Sigmoid colon (tissue), 7 donors: Measurements from ENCODE around the gene ZNF100. TPM values are rescaled to one million over a fixed set of nuclear protein-coding genes. Genes with fewer than 3 reads are reported as not detected.
"Not testable (repeated sequence)": the region's sequence is repeated elsewhere in the genome, so short reads cannot be mapped to it uniquely, and the experiment has no call there.

Experiments used
- DNase-seq: peaks from one replicate; pipeline ENCODE4 v3.0.0-alpha.2; 2019
- H3K27ac ChIP-seq, 4 donors: fragments of 200-600 bp; sonication (generic); one replicate each; pipeline ENCODE4 v1.5.1; 2016 to 2019; ENCODE audit warnings: mild to moderate bottlenecking in 1 of 4
- H3K27me3 ChIP-seq, 3 donors: fragments of 200-600 bp; sonication (generic); one replicate each; pipeline ENCODE4 v1.5.1; 2019; ENCODE audit warnings: mild to moderate bottlenecking in 1 of 3
- H3K36me3 ChIP-seq, 4 donors: fragments of 200-600 bp; sonication (generic); one replicate each; pipeline ENCODE4 v1.5.1; 2016 to 2019
- H3K4me1 ChIP-seq, 4 donors: fragments of 200-600 bp; sonication (generic); one replicate each; pipeline ENCODE4 v1.5.1; 2017 to 2019
- H3K4me3 ChIP-seq, 4 donors: fragments of 200-600 bp; sonication (generic); one replicate each; pipeline ENCODE4 v1.5.1; 2017 to 2019; ENCODE audit warnings: mild to moderate bottlenecking in 2 of 4, moderate library complexity in 1 of 4
- H3K9me3 ChIP-seq, 4 donors: fragments of 200-600 bp in 3 of 4; sonication (generic) in 3 of 4; one replicate each; pipeline versions ENCODE4 v1.5.1 to v1.6.1; 2013 to 2019
- EP300 ChIP-seq, 4 donors: sonication (generic); formaldehyde crosslinking; IDR thresholded peaks; one replicate each; pipeline ENCODE4 v1.6.1; 2017; ENCODE audit warnings: antibody characterized with exemption in 4 of 4
- POLR2A ChIP-seq, 2 donors: fragments of 450-650 bp; IDR thresholded peaks; one replicate each; pipeline ENCODE4 v1.6.1; 2016; ENCODE audit warnings: antibody characterized with exemption in 2 of 2, mild to moderate bottlenecking in 2 of 2, moderate library complexity in 2 of 2
- POLR2AphosphoS5 ChIP-seq, 4 donors: sonication (generic); formaldehyde crosslinking; IDR thresholded peaks; one replicate each; pipeline ENCODE4 v1.6.1; 2017; ENCODE audit warnings: antibody characterized with exemption in 4 of 4
- WGBS, 2 donors: extraction: QIAGEN DNeasy Blood & Tissue Kit; methylation state at CpG; one replicate each; pipeline ENCODE4 v1.1.7; 2013; 5-methylcytosine and 5-hydroxymethylcytosine counted together
- intact Hi-C: fragments of 100-400 bp; cut with DNase I; formaldehyde crosslinking; loops from one replicate; pipeline ENCODE4 v1.15.1; 2023
- polyA plus RNA-seq, 3 donors: library from polyadenylated mRNA; stranded (reverse); fragments of 200-250 nt; gene quantifications; one replicate each; pipeline ENCODE4 v1.2.3, GENCODE V29; 2013
- total RNA-seq, 4 donors: library from RNA; depleted of rRNA; stranded (reverse); fragments of >200 nt; gene quantifications; one replicate each; pipeline ENCODE4 v1.1.0, GENCODE V29; 2016
- TF ChIP-seq, protein P1 (sequence below), 4 experiments: fragments of 450-650 bp in 3 of 4; fragments of 200-600 bp in 1 of 4; IDR thresholded peaks; one replicate each; pipeline ENCODE4 v1.5.1; 2016 to 2019; ENCODE audit warnings: antibody characterized with exemption in 4 of 4, mild to moderate bottlenecking in 3 of 4, moderate library complexity in 2 of 4
- donor health status: healthy with polysubstance abuse.
- donor health status: Bipolar disorder and iron deficiency.
- donor health status: healthy.

ZNF100 gene
- total and polyA plus RNA-seq, 7 donors = 1.2 to 8.4 (median 4.0) TPM

GRCh38 chr19:21709464-21709863 is 57.9 kb downstream of the ZNF100 start:
- H3K4me3 ChIP-seq = no peak overlapping the region
- intact Hi-C loops = no loop called here
- 94 to 95% methylated on average over 24 of the region's 24 CpGs for WGBS, 2 donors
- no peaks in the 10 kb centered on the region for H3K27me3 ChIP-seq
- H3K4me1 ChIP-seq = no peaks in the 10 kb centered on the region
- H3K9me3 ChIP-seq = no peaks in the 10 kb centered on the region
- no peak overlapping the region for H3K27ac ChIP-seq
- H3K36me3 ChIP-seq = no peaks in the 10 kb centered on the region
- TF ChIP-seq, protein P1, sequence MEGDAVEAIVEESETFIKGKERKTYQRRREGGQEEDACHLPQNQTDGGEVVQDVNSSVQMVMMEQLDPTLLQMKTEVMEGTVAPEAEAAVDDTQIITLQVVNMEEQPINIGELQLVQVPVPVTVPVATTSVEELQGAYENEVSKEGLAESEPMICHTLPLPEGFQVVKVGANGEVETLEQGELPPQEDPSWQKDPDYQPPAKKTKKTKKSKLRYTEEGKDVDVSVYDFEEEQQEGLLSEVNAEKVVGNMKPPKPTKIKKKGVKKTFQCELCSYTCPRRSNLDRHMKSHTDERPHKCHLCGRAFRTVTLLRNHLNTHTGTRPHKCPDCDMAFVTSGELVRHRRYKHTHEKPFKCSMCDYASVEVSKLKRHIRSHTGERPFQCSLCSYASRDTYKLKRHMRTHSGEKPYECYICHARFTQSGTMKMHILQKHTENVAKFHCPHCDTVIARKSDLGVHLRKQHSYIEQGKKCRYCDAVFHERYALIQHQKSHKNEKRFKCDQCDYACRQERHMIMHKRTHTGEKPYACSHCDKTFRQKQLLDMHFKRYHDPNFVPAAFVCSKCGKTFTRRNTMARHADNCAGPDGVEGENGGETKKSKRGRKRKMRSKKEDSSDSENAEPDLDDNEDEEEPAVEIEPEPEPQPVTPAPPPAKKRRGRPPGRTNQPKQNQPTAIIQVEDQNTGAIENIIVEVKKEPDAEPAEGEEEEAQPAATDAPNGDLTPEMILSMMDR (IDR thresholded peaks at IDR 0.05) = no peak
- TF ChIP-seq EP300 (IDR thresholded peaks at IDR 0.05) (no peak), POLR2AphosphoS5 (IDR thresholded peaks at IDR 0.05) (no peak), POLR2A (IDR thresholded peaks at IDR 0.05) (no peak)
- DNase-seq = no peak

DNA sequence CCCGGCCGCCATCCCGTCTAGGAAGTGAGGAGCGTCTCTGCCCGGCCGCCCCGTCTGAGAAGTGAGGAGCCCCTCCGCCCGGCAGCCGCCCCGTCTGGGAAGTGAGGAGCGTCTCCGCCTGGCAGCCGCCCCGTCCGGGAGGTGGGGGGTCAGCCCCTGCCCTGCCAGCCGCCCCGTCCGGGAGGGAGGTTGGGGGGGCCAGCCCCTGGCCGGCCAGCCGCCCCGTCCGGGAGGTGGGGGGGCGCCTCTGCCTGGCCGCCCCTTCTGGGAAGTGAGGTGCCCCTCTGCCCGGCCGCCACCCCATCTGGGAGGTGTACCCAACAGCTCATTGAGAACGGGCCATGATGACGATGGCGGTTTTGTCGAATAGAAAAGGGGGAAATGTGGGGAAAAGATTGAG is 59.5 kb downstream of the ZNF100 start:
- H3K27ac ChIP-seq, H3K4me3 ChIP-seq, H3K4me1 ChIP-seq, H3K27me3 ChIP-seq, H3K9me3 ChIP-seq, H3K36me3 ChIP-seq, intact Hi-C loops, DNase-seq: not testable (repeated sequence)
- WGBS, 2 donors = 88 to 96% methylated on average over 31 of the region's 31 CpGs

- no peak overlapping the region for H3K4me3 ChIP-seq
- TF ChIP-seq POLR2AphosphoS5 (IDR thresholded peaks at IDR 0.05) (no peak), POLR2A (IDR thresholded peaks at IDR 0.05) (no peak), EP300 (IDR thresholded peaks at IDR 0.05) (no peak)
- TF ChIP-seq, protein P1 (IDR thresholded peaks at IDR 0.05) = no peak
- no peak overlapping the region for H3K27ac ChIP-seq
- intact Hi-C loops = no loop called here
- H3K36me3 ChIP-seq = no peaks in the 10 kb centered on the region
- no peaks in the 10 kb centered on the region for H3K27me3 ChIP-seq
- 89 to 95% methylated on average over 4 of the region's 4 CpGs for WGBS, 2 donors
- no peak for DNase-seq
- no peaks in the 10 kb centered on the region for H3K4me1 ChIP-seq
- H3K9me3 ChIP-seq = no peaks in the 10 kb centered on the region
Observed at GRCh38 chr19:21707065-21707464, 60.3 kb downstream of the ZNF100 start.

- Histone ChIP-seq H3K9me3 (no peaks in the 10 kb centered on the region), H3K4me3 (no peak overlapping the region), H3K27me3 (no peaks in the 10 kb centered on the region), H3K4me1 (no peaks in the 10 kb centered on the region), H3K36me3 (no peaks in the 10 kb centered on the region), H3K27ac (no peak overlapping the region)
- DNase-seq = no peak
- 43 to 58% methylated on average over 1 of the region's 1 CpG for WGBS, 2 donors
- no peak for TF ChIP-seq EP300 (IDR thresholded peaks at IDR 0.05)
- TF ChIP-seq, protein P1 (IDR thresholded peaks at IDR 0.05) = no peak
- TF ChIP-seq POLR2A (IDR thresholded peaks at IDR 0.05) = no peak
- no peak for TF ChIP-seq POLR2AphosphoS5 (IDR thresholded peaks at IDR 0.05)
- intact Hi-C loops = no loop called here
Observed at GRCh38 chr19:21705393-21705792, 62.0 kb downstream of the ZNF100 start.

- intact Hi-C loops = no loop called here
- WGBS, 2 donors = 55 to 56% methylated on average over 3 of the region's 3 CpGs
Observed at GRCh38 chr19:21704320-21704719, 63.1 kb downstream of the ZNF100 start.

More at GRCh38 chr19:21704320-21704719, 63.1 kb downstream of the ZNF100 start:
- TF ChIP-seq, protein P1 (IDR thresholded peaks at IDR 0.05) = no peak
- no peak for TF ChIP-seq POLR2A (IDR thresholded peaks at IDR 0.05)
- no peak for TF ChIP-seq EP300 (IDR thresholded peaks at IDR 0.05)
- TF ChIP-seq POLR2AphosphoS5 (IDR thresholded peaks at IDR 0.05) = no peak
- H3K27me3 ChIP-seq = no peaks in the 10 kb centered on the region
- DNase-seq = no peak
- H3K36me3 ChIP-seq = no peaks in the 10 kb centered on the region
- H3K4me1 ChIP-seq = no peaks in the 10 kb centered on the region
- no peak overlapping the region for H3K4me3 ChIP-seq
- no peak overlapping the region for H3K27ac ChIP-seq
- H3K9me3 ChIP-seq = no peaks in the 10 kb centered on the region
